KMS-11 (cell line): ENCODE results near the gene NKX3-2.

ENCODE experiments used
- H2AFZ ChIP-seq: fragments of 200-600 bp; sonication (generic); 2 replicates; pipeline ENCODE4 v1.6.1; 2016; ENCODE audit warnings: antibody characterized with exemption, mixed run types, low read depth
- H3K27ac ChIP-seq: fragments of 200-600 bp; sonication (generic); 2 replicates; pipeline ENCODE4 v1.6.1; 2016; ENCODE audit warnings: mild to moderate bottlenecking, mixed run types
- H3K27me3 ChIP-seq: fragments of 200-600 bp; sonication (generic); 2 replicates; pipeline ENCODE4 v1.6.1; 2017; ENCODE audit warnings: mild to moderate bottlenecking, low read depth, mixed run types, moderate library complexity; ENCODE audit not compliant: insufficient read depth
- H3K36me3 ChIP-seq: fragments of 200-600 bp; sonication (generic); 2 replicates; pipeline ENCODE4 v1.6.1; 2017; ENCODE audit warnings: mild to moderate bottlenecking, mixed run types; ENCODE audit not compliant: insufficient read depth
- H3K4me1 ChIP-seq: fragments of 200-600 bp; sonication (generic); 2 replicates; pipeline ENCODE4 v1.6.1; 2016; ENCODE audit warnings: mild to moderate bottlenecking, low read depth, mixed run types; ENCODE audit not compliant: poor library complexity, severe bottlenecking
- H3K4me2 ChIP-seq: fragments of 200-600 bp; sonication (generic); 2 replicates; pipeline ENCODE4 v1.7.0; 2016; ENCODE audit warnings: mild to moderate bottlenecking, mixed run types
- H3K4me3 ChIP-seq: fragments of 200-600 bp; sonication (generic); IDR thresholded peaks from 2 replicates; pipeline ENCODE4 v1.6.1; 2017; ENCODE audit warnings: low read depth, low read length, mixed read lengths; ENCODE audit not compliant: insufficient read depth
- H3K79me2 ChIP-seq: fragments of 200-600 bp; sonication (generic); 2 replicates; pipeline ENCODE4 v1.6.1; 2016; ENCODE audit warnings: low read depth, mixed run types; ENCODE audit not compliant: insufficient read depth
- H3K9ac ChIP-seq: fragments of 200-600 bp; sonication (generic); 2 replicates; pipeline ENCODE4 v1.6.1; 2016; ENCODE audit warnings: mild to moderate bottlenecking, mixed run types
- H4K20me1 ChIP-seq: fragments of 200-600 bp; sonication (generic); 2 replicates; pipeline ENCODE4 v1.6.1; 2016; ENCODE audit warnings: mild to moderate bottlenecking, mixed run types; ENCODE audit not compliant: insufficient read depth
- TF ChIP-seq, protein P1 (sequence below): fragments of 200-600 bp; sonication (generic); conservative IDR thresholded peaks from 2 replicates; pipeline ENCODE4 v1.6.1; 2017; ENCODE audit warnings: low read depth, mild to moderate bottlenecking, antibody characterized with exemption, low read length, moderate library complexity, mixed read lengths

NKX3-2 gene

GRCh38 chr4:13521047-13521446 lies 23.3 kb downstream of the NKX3-2 start:
- Histone ChIP-seq H3K36me3 (no peaks in the 10 kb centered on the region), H3K79me2 (no peaks in the 10 kb centered on the region), H4K20me1 (no peaks in the 10 kb centered on the region), H3K4me2 (no peak overlapping the region), H3K4me1 (no peaks in the 10 kb centered on the region), H2AFZ (no peak overlapping the region), H3K4me3 (no peak overlapping the region), H3K9ac (no peak overlapping the region), H3K27me3 (no peaks in the 10 kb centered on the region), H3K27ac (no peak overlapping the region)
- TF ChIP-seq, protein P1, sequence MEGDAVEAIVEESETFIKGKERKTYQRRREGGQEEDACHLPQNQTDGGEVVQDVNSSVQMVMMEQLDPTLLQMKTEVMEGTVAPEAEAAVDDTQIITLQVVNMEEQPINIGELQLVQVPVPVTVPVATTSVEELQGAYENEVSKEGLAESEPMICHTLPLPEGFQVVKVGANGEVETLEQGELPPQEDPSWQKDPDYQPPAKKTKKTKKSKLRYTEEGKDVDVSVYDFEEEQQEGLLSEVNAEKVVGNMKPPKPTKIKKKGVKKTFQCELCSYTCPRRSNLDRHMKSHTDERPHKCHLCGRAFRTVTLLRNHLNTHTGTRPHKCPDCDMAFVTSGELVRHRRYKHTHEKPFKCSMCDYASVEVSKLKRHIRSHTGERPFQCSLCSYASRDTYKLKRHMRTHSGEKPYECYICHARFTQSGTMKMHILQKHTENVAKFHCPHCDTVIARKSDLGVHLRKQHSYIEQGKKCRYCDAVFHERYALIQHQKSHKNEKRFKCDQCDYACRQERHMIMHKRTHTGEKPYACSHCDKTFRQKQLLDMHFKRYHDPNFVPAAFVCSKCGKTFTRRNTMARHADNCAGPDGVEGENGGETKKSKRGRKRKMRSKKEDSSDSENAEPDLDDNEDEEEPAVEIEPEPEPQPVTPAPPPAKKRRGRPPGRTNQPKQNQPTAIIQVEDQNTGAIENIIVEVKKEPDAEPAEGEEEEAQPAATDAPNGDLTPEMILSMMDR: no peak

- Histone ChIP-seq H3K4me3 (no peak overlapping the region), H4K20me1 (no peaks in the 10 kb centered on the region), H3K79me2 (no peaks in the 10 kb centered on the region), H3K4me1 (no peaks in the 10 kb centered on the region), H3K9ac (no peak overlapping the region), H3K27ac (no peak overlapping the region), H2AFZ (no peak overlapping the region), H3K27me3 (no peaks in the 10 kb centered on the region), H3K36me3 (no peaks in the 10 kb centered on the region), H3K4me2 (no peak overlapping the region)
- TF ChIP-seq, protein P1: no peak
Measured at GRCh38 chr4:13516315-13516860, 27.9 kb downstream of the NKX3-2 start.

- H3K27me3 ChIP-seq: no peaks in the 10 kb centered on the region
- H3K79me2 ChIP-seq: no peaks in the 10 kb centered on the region
- H3K9ac ChIP-seq: no peak overlapping the region
- H3K4me2 ChIP-seq: no peak overlapping the region
- no peaks in the 10 kb centered on the region for H3K36me3 ChIP-seq
- H4K20me1 ChIP-seq: no peaks in the 10 kb centered on the region
- H3K4me1 ChIP-seq: no peaks in the 10 kb centered on the region
- TF ChIP-seq, protein P1: no peak
- H3K4me3 ChIP-seq: no peak overlapping the region
- H3K27ac ChIP-seq: no peak overlapping the region
- H2AFZ ChIP-seq: no peak overlapping the region
Measured at GRCh38 chr4:13515268-13515667, 29.0 kb downstream of the NKX3-2 start.

DNA sequence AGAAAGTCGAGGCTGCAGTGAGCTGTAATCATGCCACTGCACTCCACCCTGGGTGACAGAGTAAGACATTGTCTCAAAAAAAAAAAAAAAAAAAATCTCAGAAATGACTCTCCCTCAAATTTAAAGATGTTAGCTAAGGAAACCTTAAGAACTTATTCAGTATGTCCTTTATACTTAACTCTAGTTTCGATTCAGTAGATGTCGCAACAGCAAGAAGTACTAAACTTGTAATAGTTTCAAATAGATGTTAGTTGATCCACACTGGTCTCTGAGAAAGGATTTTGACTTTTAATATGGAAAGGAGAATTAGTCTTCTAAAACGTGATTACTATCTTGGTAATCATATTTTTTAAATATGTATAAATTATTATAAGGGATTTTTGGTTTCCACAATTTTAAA lies 29.6 kb downstream of the NKX3-2 start:
- Histone ChIP-seq H3K4me3 (no peak overlapping the region), H3K9ac (no peak overlapping the region), H3K36me3 (no peaks in the 10 kb centered on the region), H3K4me2 (no peak overlapping the region), H3K4me1 (no peaks in the 10 kb centered on the region), H3K27me3 (no peaks in the 10 kb centered on the region), H2AFZ (no peak overlapping the region), H3K27ac (no peak overlapping the region), H3K79me2 (no peaks in the 10 kb centered on the region), H4K20me1 (no peaks in the 10 kb centered on the region)
- TF ChIP-seq, protein P1: no peak
